ENCODE data around the gene TNRC18.
"Not testable (repeated sequence)": the region's sequence is repeated elsewhere in the genome, so short reads cannot be mapped to it uniquely, and the experiment has no call there.

TNRC18 gene

DNA sequence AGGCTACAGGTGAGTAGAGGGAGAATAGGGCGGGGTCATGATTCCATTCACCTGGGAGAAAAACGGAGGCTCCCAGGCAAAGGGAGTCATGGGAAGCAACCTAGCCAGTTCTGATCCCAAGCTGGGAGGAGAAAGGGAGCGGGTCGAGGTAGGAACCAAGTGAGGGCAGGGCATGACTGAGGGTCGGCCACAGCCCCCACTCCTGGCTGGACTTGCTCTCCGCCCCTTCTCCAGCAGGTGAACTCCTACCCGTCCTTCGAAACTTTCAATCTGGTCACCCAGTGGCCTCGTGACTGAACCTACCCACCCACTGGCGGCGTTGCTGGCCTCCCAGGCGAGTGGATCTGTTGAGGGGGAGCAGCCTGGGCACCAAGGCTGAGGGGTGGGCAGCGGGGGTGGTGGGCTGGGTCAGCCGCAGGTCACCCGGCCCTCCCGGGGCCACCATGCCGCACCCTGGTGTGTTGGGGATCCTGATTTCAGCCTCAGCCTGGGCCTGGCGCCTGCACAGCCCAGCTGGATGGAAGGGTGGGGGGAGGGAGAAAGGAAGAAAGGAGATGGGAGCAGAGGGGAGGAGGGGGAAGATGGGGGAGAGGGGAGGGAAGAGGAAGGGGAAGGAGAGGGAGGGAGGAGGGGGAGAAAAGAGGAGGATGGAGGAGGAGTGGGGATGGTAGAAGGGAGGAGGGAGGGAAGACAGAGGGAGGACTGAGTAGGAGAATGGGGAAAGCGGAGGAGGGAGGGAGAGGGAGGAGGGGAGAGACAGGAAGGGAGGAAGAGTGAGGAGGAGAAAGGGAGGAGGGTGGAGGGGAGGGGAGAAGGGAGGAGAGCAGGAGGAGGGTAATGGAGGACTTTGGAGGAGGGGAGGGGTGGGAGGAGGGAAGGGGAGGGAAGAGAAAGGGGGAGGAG is 141.8 kb downstream of the TNRC18 start:
- H3K27ac Mint-ChIP-seq; H3K4me3 Mint-ChIP-seq; H3K36me3 Mint-ChIP-seq (ENCODE audit: low read depth); ATAC-seq; H3K9me3 Mint-ChIP-seq; H3K4me1 Mint-ChIP-seq; DNase-seq: not testable (repeated sequence)
- H3K27me3 Mint-ChIP-seq = peaks cover 20% of the 10 kb centered on the region

DNA sequence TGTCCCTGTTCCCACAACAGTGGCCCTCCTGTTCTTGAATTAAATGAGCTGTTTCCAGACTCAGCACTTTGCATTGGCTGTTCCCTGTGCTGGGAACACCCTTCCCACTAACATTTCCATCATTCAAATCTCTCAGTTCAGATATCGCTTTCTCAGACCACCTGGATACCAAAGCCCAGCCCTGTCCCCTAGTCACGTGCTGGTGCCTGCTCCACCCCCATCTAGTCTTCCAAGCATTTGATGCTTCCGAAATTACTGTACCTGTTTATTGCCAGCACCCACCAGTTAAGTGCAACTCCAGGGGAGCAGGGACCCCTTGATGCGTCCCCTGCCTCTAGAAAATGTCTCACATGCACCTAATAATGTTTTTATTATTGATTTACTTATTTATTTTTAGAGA is 143.9 kb downstream of the TNRC18 start:
- no peak for DNase-seq
- H3K4me3 Mint-ChIP-seq = no peak overlapping the region
- ATAC-seq = no peak
- H3K36me3 Mint-ChIP-seq (ENCODE audit: low read depth) = no peaks in the 10 kb centered on the region
- H3K4me1 Mint-ChIP-seq = no peaks in the 10 kb centered on the region
- peaks cover 17% of the 10 kb centered on the region for H3K27me3 Mint-ChIP-seq
- no peak overlapping the region for H3K27ac Mint-ChIP-seq
- H3K9me3 Mint-ChIP-seq = no peaks in the 10 kb centered on the region

DNA sequence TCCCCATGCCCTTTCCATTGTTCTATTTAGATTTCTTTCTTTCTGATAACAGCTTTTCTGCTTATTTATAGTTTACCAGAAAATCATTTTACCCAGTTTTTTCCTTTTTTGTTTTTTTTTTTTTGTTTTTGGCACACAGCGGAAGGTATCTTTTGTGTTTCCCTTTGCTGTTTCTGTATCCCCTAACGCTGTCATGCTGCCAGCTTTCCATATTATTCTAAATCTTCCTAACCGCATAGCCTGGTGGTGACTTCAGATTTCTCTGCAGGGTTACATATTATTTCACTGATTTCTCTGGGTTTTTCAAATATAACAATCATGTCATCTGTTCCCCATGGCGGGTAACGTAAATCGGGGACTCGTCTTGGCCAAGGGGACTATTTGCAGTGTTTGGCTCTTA is 144.9 kb downstream of the TNRC18 start:
- no peak for DNase-seq
- no peak overlapping the region for H3K4me3 Mint-ChIP-seq
- H3K27ac Mint-ChIP-seq = no peak overlapping the region
- peaks cover 11% of the 10 kb centered on the region for H3K27me3 Mint-ChIP-seq
- H3K4me1 Mint-ChIP-seq = no peaks in the 10 kb centered on the region
- H3K9me3 Mint-ChIP-seq = no peaks in the 10 kb centered on the region
- no peak for ATAC-seq
- H3K36me3 Mint-ChIP-seq (ENCODE audit: low read depth) = no peaks in the 10 kb centered on the region

DNA sequence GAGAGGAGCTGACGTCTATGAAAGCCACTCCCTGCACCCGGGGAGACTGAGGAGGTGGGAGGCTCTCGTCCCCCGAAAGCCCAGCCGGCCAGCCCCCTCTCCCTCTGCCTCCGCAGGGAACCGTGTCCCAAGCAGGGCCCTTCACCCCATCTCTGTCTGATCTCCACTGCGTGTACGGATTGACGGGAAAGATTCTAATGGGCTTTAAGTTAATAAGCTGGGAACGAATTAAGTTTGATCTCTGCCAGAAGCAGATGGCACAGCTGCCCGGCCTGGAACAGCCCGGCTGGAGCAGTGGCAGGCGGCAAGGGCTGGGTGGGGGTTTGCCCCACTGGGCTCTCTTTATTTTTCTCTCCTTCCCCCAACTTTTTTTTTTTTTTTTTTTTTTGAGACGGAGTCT is 147.0 kb downstream of the TNRC18 start:
- H3K27ac Mint-ChIP-seq = no peak overlapping the region
- DNase-seq (no peak), ATAC-seq (no peak)
- H3K4me1 Mint-ChIP-seq = no peaks in the 10 kb centered on the region
- peaks cover 10% of the 10 kb centered on the region for H3K27me3 Mint-ChIP-seq
- H3K4me3 Mint-ChIP-seq = no peak overlapping the region
- no peaks in the 10 kb centered on the region for H3K36me3 Mint-ChIP-seq (ENCODE audit: low read depth)
- H3K9me3 Mint-ChIP-seq = no peaks in the 10 kb centered on the region

DNA sequence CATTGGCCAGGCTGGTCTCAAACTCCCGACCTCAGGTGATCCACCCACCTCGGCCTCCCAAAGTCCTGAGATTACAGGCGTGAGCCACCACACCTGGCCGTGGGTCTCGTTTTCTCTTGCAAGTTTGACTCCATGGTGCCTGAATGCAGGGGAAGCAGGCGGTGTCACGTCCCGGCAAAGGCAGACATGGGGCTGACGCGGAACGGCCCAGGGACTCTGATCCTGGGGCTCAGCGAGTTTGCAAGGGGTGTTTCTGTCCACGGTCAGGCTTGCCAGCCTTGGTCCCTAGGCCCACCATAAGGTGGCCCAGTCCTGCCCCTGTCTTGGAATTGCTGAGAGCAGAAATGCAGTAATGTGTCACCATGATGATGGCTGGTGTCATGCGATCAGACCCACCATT is 147.5 kb downstream of the TNRC18 start:
- not testable (repeated sequence) for H3K4me3 Mint-ChIP-seq; H3K4me1 Mint-ChIP-seq; DNase-seq; H3K9me3 Mint-ChIP-seq; H3K27ac Mint-ChIP-seq; H3K27me3 Mint-ChIP-seq; H3K36me3 Mint-ChIP-seq (ENCODE audit: low read depth)
- ATAC-seq = peak; percentile 13

DNA sequence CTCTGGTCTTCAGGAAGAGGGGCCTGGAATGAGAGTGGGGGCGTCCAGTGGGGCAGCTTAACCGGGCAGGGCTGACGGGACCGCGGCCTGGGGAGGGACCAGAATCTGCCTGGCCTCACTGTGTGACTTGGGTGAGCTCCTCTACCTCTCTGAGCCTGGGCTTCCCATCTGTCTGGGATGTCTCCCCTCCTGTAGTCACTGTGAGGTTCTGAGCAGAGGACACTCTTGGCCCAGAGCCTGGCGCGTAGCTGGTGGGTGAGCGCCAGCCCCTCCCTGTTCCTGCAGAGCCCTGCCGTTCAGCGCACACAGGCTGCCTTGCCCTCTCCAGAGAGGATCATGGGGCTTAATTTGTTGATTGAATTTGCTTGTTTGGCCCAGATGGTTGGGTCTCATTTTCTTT is 148.1 kb downstream of the TNRC18 start:
- not testable (repeated sequence) for H3K27me3 Mint-ChIP-seq; H3K9me3 Mint-ChIP-seq; H3K27ac Mint-ChIP-seq; H3K4me3 Mint-ChIP-seq; H3K4me1 Mint-ChIP-seq; ATAC-seq; DNase-seq; H3K36me3 Mint-ChIP-seq (ENCODE audit: low read depth)

DNA sequence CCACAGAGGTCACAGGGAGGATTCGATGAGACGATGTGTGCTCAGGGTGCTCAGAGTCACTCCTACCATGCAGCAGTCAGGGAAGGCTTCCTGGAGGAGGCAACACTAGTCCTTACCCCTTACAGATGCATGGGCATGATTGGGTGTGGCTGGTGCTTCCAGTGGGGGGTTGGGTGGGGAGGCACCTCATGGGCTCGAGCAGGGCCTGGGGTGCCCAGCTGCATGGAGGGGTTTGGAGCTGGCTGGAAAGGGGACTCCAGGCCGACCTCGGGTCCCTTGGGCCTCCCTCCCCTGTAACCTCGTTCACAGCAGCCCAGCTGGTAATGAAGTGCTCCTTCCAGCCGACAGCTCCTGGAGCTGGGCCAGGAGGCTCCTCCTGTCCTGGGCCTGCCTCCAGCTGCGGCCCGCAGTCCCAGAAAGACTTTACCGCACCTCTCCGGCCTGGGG is 148.6 kb downstream of the TNRC18 start:
- not testable (repeated sequence) for H3K4me3 Mint-ChIP-seq; H3K27ac Mint-ChIP-seq; H3K4me1 Mint-ChIP-seq; DNase-seq; H3K9me3 Mint-ChIP-seq; H3K36me3 Mint-ChIP-seq (ENCODE audit: low read depth); ATAC-seq; H3K27me3 Mint-ChIP-seq

DNA sequence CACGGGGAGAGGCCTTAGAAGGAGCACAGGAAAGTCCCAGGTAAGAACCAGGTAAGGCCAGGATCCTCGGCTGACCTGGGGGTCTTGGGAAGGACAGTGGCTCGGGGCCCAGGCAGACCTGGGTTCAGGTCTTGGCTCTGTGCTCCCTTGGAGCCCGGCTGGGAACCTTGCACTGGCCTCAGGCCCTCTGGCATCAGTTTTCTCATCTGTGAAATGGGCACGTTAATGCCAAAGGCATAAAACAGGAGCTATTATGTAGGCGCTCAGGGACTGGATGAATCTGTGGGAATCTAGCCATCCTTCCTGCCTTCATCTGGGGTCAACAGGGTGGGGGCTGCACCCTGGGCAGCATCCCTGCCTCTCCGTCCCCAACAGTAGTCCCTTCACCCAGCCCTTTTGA is 149.2 kb downstream of the TNRC18 start:
- Mint-ChIP-seq H3K27ac (no peak overlapping the region), H3K27me3 (no peaks in the 10 kb centered on the region), H3K36me3 (ENCODE audit: low read depth) (no peaks in the 10 kb centered on the region), H3K9me3 (no peaks in the 10 kb centered on the region), H3K4me3 (no peak overlapping the region), H3K4me1 (no peaks in the 10 kb centered on the region)
- ATAC-seq (no peak), DNase-seq (no peak)

DNA sequence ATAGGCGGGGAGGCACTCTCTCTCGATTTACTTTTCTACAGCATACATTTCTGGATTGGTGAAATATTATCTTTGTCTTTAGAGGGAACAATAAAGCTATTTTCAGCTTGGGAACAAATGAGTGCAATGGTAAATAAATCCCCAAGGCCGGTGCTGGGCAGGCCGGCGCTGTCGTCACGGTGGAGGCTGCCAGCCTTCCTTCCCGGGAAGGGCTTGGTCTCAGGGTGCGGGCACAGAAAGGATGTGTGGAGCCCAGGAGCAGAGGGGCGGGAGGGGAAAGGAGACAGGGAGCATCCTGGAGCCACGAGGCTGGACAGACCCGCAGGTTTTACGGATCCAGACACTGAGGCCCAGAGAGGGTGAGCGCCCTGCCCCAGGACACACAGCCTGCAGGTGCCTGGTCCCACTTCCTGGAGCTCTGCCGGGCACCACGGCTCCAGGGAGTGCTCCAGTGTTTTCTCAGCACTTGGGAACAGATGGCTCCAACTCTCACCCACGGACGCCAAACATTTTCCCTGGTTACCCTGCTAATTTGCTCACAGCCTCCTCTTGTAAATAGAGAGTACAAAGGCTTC is 149.7 kb downstream of the TNRC18 start:
- H3K27me3 Mint-ChIP-seq, ATAC-seq: not testable (repeated sequence)

DNA sequence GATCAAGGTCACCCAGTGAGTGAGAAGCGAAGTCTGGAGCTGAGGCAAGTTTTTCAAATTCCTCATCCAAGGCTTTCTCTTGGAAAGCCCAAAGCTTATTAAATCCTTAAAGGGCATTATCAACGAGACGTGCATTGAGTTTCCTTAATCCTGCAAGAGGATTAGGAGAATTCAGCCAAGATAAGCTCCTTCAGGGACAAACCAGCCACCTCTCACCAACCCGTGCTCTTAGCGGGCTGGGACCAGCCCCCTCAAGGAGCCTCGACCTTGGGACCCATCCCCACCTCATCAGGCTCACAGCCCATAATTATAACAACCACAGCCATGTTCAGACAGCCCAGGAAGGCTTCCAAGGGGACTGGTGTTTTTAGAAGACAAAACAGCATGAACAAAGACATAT is 152.8 kb downstream of the TNRC18 start:
- Mint-ChIP-seq H3K36me3 (ENCODE audit: low read depth) (no peaks in the 10 kb centered on the region), H3K4me1 (no peaks in the 10 kb centered on the region), H3K4me3 (no peak overlapping the region)

More for the DNA sequence above, 149.7 kb downstream of the TNRC18 start:
- not testable (repeated sequence) for H3K9me3 Mint-ChIP-seq; H3K36me3 Mint-ChIP-seq (ENCODE audit: low read depth); H3K4me1 Mint-ChIP-seq; H3K27ac Mint-ChIP-seq; DNase-seq; H3K4me3 Mint-ChIP-seq

DNA sequence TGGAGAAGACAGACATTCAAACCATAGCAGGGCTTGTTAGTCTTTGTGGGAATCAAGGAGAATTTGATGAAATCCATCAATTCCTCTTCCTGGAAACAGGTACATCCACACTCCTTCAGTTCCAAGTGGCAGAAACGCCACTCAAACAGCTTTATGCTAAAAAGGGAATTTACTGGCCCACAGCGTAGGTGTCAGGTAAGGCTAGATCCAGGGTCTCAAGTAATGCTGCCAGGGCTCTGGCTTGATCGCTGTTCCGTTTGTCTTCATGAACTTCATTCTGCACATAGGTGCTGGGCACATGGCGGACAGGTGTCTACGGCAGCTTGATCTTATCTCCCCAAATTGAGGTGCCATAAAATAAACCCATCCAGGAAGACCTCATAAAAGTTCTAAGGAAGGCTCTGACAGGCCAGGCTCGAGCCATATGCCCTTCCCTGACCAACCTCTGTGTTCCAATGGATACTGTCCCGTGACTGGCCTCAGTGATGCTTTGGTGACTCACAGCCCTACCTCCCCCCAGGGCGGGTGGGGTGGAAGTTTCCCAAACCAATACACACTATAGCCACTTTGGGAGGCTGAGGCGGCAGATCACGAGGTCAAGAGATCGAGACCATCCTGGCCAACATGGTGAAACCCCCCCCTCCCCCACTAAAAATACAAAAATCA is 153.5 kb downstream of the TNRC18 start:
- not testable (repeated sequence) for H3K27ac Mint-ChIP-seq; H3K36me3 Mint-ChIP-seq (ENCODE audit: low read depth); H3K27me3 Mint-ChIP-seq; H3K4me3 Mint-ChIP-seq; H3K9me3 Mint-ChIP-seq; ATAC-seq; DNase-seq; H3K4me1 Mint-ChIP-seq

More for the DNA sequence above, 152.8 kb downstream of the TNRC18 start:
- no peaks in the 10 kb centered on the region for H3K9me3 Mint-ChIP-seq
- ATAC-seq (no peak), DNase-seq (no peak)
- no peak overlapping the region for H3K27ac Mint-ChIP-seq
- H3K27me3 Mint-ChIP-seq = no peaks in the 10 kb centered on the region

DNA sequence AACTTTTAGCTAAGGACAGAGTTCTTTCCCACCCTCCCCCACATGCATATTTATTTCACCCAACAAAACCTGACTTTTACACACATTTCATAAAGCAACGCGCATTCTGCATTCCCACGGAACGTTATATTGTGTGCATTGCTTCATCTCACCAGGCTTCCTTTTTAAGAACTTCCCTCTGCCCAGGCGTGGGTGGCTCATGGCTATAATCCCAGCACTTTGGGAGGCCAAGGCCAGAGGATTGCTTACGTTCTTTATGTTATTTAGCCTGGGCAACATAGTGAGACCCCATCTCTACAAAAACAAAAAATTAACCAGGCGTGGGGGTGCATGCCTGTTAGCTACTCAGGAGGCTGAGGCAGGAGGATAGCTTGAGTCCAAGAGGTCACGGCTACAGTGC is 155.8 kb downstream of the TNRC18 start:
- not testable (repeated sequence) for H3K36me3 Mint-ChIP-seq (ENCODE audit: low read depth); DNase-seq; ATAC-seq; H3K4me1 Mint-ChIP-seq; H3K4me3 Mint-ChIP-seq; H3K27ac Mint-ChIP-seq; H3K9me3 Mint-ChIP-seq; H3K27me3 Mint-ChIP-seq

DNA sequence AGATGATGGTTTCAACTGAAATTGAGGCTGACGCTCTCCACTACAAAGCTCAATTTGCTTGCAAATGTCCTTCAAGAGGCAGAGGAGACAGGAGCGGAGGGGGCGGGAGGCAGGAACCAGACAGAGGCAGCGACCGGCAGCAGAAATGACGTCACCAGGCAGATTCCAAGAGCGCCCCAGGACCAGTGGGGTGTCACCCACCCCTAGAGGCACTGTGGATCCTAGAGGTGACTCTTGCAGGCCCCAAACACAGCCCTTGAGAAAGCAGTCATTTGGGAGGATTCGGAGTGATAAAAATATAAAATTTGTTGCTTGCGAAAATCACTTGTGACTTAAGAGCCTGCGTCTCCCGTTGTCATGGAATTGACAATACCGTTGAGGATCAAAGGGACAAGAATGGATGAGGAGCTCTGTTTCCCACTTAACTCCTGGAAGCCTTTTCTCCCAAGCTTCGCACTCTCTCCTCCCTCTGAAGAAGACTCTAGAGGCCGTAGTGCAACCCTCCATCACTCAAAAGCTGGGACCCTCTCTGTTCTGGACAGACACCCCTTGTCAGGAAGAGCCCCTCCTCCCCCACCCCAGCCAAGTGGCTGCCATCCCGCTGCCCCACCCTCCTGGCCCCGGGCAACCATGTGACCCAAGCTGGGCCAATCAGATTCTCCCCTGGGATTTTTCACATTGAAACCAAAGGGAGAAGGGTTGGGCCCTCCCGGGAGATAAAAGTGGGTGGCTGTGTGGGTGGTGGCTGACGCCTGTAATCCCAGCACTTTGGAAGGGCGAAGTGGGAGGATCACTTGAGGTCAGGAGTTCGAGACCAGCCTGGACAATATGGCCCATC is 157.2 kb downstream of the TNRC18 start:
- Mint-ChIP-seq H3K9me3 (no peaks in the 10 kb centered on the region), H3K36me3 (ENCODE audit: low read depth) (no peaks in the 10 kb centered on the region), H3K27me3 (no peaks in the 10 kb centered on the region), H3K4me1 (no peaks in the 10 kb centered on the region), H3K27ac (no peak overlapping the region), H3K4me3 (no peak overlapping the region)
- DNase-seq (no peak), ATAC-seq (no peak)
